H1 (cell line): ENCODE data around the gene CRACDL. TPM values are rescaled to one million over a fixed set of nuclear protein-coding genes. Genes with fewer than 3 reads are reported as not detected.

ENCODE experiments used
- CTCF ChIA-PET: fragments of 300-600 bp; sonication (Branson Sonifier 250); formaldehyde crosslinking; loops from one replicate; lab custom pipeline; 2021; ENCODE audit not compliant: partially characterized antibody; lab: Charles Lee
- POLR2A ChIA-PET: fragments of 300-600 bp; sonication (Branson Sonifier 250); formaldehyde crosslinking; loops from one replicate; lab custom pipeline; 2021; ENCODE audit warnings: inconsistent platforms; ENCODE audit not compliant: partially characterized antibody; lab: Charles Lee
- DNase-seq, 2 experiments: peaks; one replicate each; pipeline versions ENCODE4 v3.0.0 to v3.0.0-alpha.2; 2010 to 2022; ENCODE audit warnings: low spot score in 2 of 2, low read depth in 1 of 2, mixed read lengths in 1 of 2
- FAIRE-seq: peaks from 2 replicates; lab custom pipeline; 2011; peaks lifted over from hg19 to GRCh38; lab: Jason Lieb, UNC
- H2AFZ ChIP-seq: 2 replicates; pipeline ENCODE4 v1.8.1; 2012; ENCODE audit warnings: low read length, inconsistent platforms
- H2AK5ac ChIP-seq: 2 replicates; pipeline ENCODE4 v1.6.1; 2013; ENCODE audit warnings: low read depth, low read length
- H2BK120ac ChIP-seq: replicated peaks from 2 replicates; pipeline ENCODE3; 2013; ENCODE audit warnings: low read depth, low read length, inconsistent platforms
- H2BK12ac ChIP-seq: 2 replicates; pipeline ENCODE4 v1.6.1; 2013; ENCODE audit warnings: low read depth, low read length
- H2BK15ac ChIP-seq: 2 replicates; pipeline ENCODE4 v1.6.1; 2013; ENCODE audit warnings: low read length
- H2BK20ac ChIP-seq: 2 replicates; pipeline ENCODE4 v1.6.1; 2013; ENCODE audit warnings: low read length
- H2BK5ac ChIP-seq: 2 replicates; pipeline ENCODE4 v1.6.1; 2013; ENCODE audit warnings: low read depth, low read length
- H3K14ac ChIP-seq: 2 replicates; pipeline ENCODE4 v1.6.1; 2013; ENCODE audit warnings: inconsistent platforms; ENCODE audit not compliant: insufficient read length
- H3K18ac ChIP-seq: 2 replicates; pipeline ENCODE4 v1.6.1; 2013; ENCODE audit warnings: low read length; ENCODE audit errors: extremely low read depth
- H3K23ac ChIP-seq: 2 replicates; pipeline ENCODE4 v1.6.1; 2013; ENCODE audit warnings: inconsistent platforms; ENCODE audit not compliant: insufficient read length
- H3K23me2 ChIP-seq: 2 replicates; pipeline ENCODE4 v1.6.1; 2013; ENCODE audit warnings: low read depth, low read length
- H3K27ac ChIP-seq: 2 replicates; pipeline ENCODE4 v1.6.1; 2011; ENCODE audit warnings: low read depth, low read length, inconsistent platforms
- H3K27me3 ChIP-seq, 4 experiments: replicated peaks in 1 of 4; 1 replicate in 1 of 4; 2 replicates in 3 of 4; pipeline versions ENCODE4 v1.6.1 to v1.8.1; 2011 to 2013; ENCODE audit warnings: low read length in 3 of 4, mild to moderate bottlenecking in 3 of 4, inconsistent platforms in 2 of 4, mixed read lengths in 2 of 4, moderate library complexity in 1 of 4; ENCODE audit not compliant: control insufficient read depth in 3 of 4, insufficient read depth in 3 of 4; ENCODE audit errors: extremely low read depth in 1 of 4
- H3K36me3 ChIP-seq, 4 experiments: 2 replicates each; pipeline versions ENCODE4 v1.6.1 to v1.8.1; 2011 to 2013; ENCODE audit warnings: mild to moderate bottlenecking in 4 of 4, low read length in 3 of 4, moderate library complexity in 2 of 4, control low read depth in 1 of 4, inconsistent platforms in 1 of 4; ENCODE audit not compliant: insufficient read depth in 4 of 4, control insufficient read depth in 2 of 4
- H3K4ac ChIP-seq: replicated peaks from 2 replicates; pipeline ENCODE3; 2013; ENCODE audit warnings: low read length, low read depth, mixed read lengths, inconsistent platforms; ENCODE audit not compliant: insufficient read length
- H3K4me1 ChIP-seq, 4 experiments: replicated peaks in 1 of 4; 1 replicate in 1 of 4; 2 replicates in 3 of 4; pipeline versions ENCODE4 v1.6.1 to v1.8.1; 2011 to 2013; ENCODE audit warnings: low read length in 3 of 4, inconsistent platforms in 2 of 4, mixed read lengths in 1 of 4; ENCODE audit not compliant: insufficient read depth in 4 of 4, control insufficient read depth in 3 of 4
- H3K4me2 ChIP-seq, 2 experiments: 2 replicates each; pipeline versions ENCODE4 v1.6.1 to v1.8.1; 2011 to 2013; ENCODE audit warnings: low read depth in 2 of 2, low read length in 2 of 2, control low read depth in 1 of 2, inconsistent platforms in 1 of 2, mild to moderate bottlenecking in 1 of 2; ENCODE audit not compliant: insufficient read depth in 1 of 2
- H3K4me3 ChIP-seq, 4 experiments: fragments of 200-600, 300-600 bp in 1 of 4; sonication (generic), shearing (Covaris generic), sonication (Bioruptor Twin) in 1 of 4; 2 replicates each; pipeline versions ENCODE4 v1.5.1 to v1.8.1; 2011 to 2016; ENCODE audit warnings: low read length in 4 of 4, low read depth in 3 of 4, control low read depth in 2 of 4, inconsistent platforms in 2 of 4, mild to moderate bottlenecking in 2 of 4, mixed read lengths in 1 of 4, moderate library complexity in 1 of 4; ENCODE audit not compliant: insufficient read depth in 2 of 4; ENCODE audit errors: extremely low read depth in 1 of 4
- H3K56ac ChIP-seq: replicated peaks from 2 replicates; pipeline ENCODE3; 2013; ENCODE audit warnings: low read depth, mild to moderate bottlenecking, mixed read lengths, low read length, inconsistent platforms; ENCODE audit not compliant: insufficient read length
- H3K79me1 ChIP-seq: 2 replicates; pipeline ENCODE4 v1.6.1; 2013; ENCODE audit warnings: low read depth, low read length, control low read depth
- H3K79me2 ChIP-seq, 2 experiments: 2 replicates each; pipeline versions ENCODE4 v1.6.1 to v1.8.1; 2012 to 2013; ENCODE audit warnings: low read length in 2 of 2, mild to moderate bottlenecking in 2 of 2, inconsistent platforms in 1 of 2; ENCODE audit not compliant: insufficient read depth in 2 of 2, control insufficient read depth in 1 of 2
- H3K9ac ChIP-seq, 4 experiments: replicated peaks in 1 of 4; 1 replicate in 1 of 4; 2 replicates in 3 of 4; pipeline versions ENCODE4 v1.6.1 to v1.8.1; 2011 to 2013; ENCODE audit warnings: low read depth in 3 of 4, low read length in 3 of 4, control low read depth in 2 of 4, mild to moderate bottlenecking in 2 of 4, moderate library complexity in 2 of 4, inconsistent platforms in 1 of 4; ENCODE audit errors: extremely low read depth in 1 of 4
- H3K9me3 ChIP-seq, 2 experiments: 2 replicates each; pipeline versions ENCODE4 v1.6.1 to v1.8.1; 2012 to 2013; ENCODE audit warnings: mild to moderate bottlenecking in 2 of 2, moderate library complexity in 2 of 2, control low read depth in 1 of 2, inconsistent platforms in 1 of 2, low read depth in 1 of 2, low read length in 1 of 2, mixed read lengths in 1 of 2; ENCODE audit not compliant: insufficient read depth in 2 of 2
- H4K20me1 ChIP-seq, 2 experiments: replicated peaks in 1 of 2; 2 replicates each; pipeline versions ENCODE3 to v1.8.1; 2011 to 2013; ENCODE audit warnings: inconsistent platforms in 2 of 2, low read length in 2 of 2, mild to moderate bottlenecking in 1 of 2; ENCODE audit not compliant: insufficient read depth in 2 of 2, control insufficient read depth in 1 of 2
- H4K5ac ChIP-seq: 2 replicates; pipeline ENCODE4 v1.6.1; 2013; ENCODE audit warnings: low read length, low read depth, mixed read lengths, inconsistent platforms; ENCODE audit not compliant: insufficient read length
- H4K8ac ChIP-seq: 2 replicates; pipeline ENCODE4 v1.8.0; 2013; ENCODE audit warnings: mild to moderate bottlenecking, moderate library complexity, low read length, inconsistent platforms; ENCODE audit not compliant: insufficient read depth; ENCODE audit errors: extremely low read depth
- H4K91ac ChIP-seq: replicated peaks from 2 replicates; pipeline ENCODE3; 2013; ENCODE audit warnings: low read length, mixed read lengths, inconsistent platforms; ENCODE audit not compliant: insufficient read length
- SIRT6 ChIP-seq: IDR thresholded peaks from one replicate; pipeline ENCODE4 v1.7.1; 2012; ENCODE audit warnings: low read length, inconsistent platforms
- TBP ChIP-seq: IDR thresholded peaks from 2 replicates; pipeline ENCODE4 v1.6.1; 2011; ENCODE audit warnings: low read depth, low read length, improper control_type of control experiment
- WGBS, 2 experiments: shearing (Covaris generic) in 1 of 2; methylation state at CpG; one replicate each; pipeline versions ENCODE4 v1.1.6 to v1.1.7; 2013 to 2015; ENCODE audit warnings: low lambda C conversion rate in 2 of 2, mixed read lengths in 2 of 2, inconsistent platforms in 1 of 2, low coverage in 1 of 2, missing lambda C conversion rate in 1 of 2; ENCODE audit not compliant: insufficient replicate concordance in 2 of 2, insufficient coverage in 1 of 2, insufficient read length in 1 of 2; ENCODE audit errors: extremely low coverage in 1 of 2, missing lambda C conversion rate in 1 of 2; 5-methylcytosine and 5-hydroxymethylcytosine counted together
- polyA plus RNA-seq, 7 experiments: library from polyadenylated mRNA; depleted of rRNA in 3 of 7; stranded (reverse) in 5 of 7; unstranded in 2 of 7; fragments of >200 nt in 5 of 7; fragments of 200-250 nt in 2 of 7; gene quantifications; 1 replicate in 5 of 7; 2 replicates in 1 of 7; 4 replicates in 1 of 7; pipeline versions ENCODE4 v1.2.1 to v1.2.3, GENCODE V29; 2011 to 2013; ENCODE audit warnings: missing spikeins in 2 of 7, mixed read lengths in 2 of 7
- total RNA-seq: library from RNA; stranded (reverse); fragmentation: NEBNext Ultra II Directional; extraction: Animal tissue kit (Norgen Biotek cat#: 25700); gene quantifications from 2 replicates; pipeline ENCODE4 v1.2.1, GENCODE V29; 2021

The CRACDL gene
- total and polyA plus RNA-seq, 2 of the 8 experiments (the other 6 are each of a cell fraction or from before 2014, with no cell fraction given), result 0.07 to 0.38 TPM

DNA sequence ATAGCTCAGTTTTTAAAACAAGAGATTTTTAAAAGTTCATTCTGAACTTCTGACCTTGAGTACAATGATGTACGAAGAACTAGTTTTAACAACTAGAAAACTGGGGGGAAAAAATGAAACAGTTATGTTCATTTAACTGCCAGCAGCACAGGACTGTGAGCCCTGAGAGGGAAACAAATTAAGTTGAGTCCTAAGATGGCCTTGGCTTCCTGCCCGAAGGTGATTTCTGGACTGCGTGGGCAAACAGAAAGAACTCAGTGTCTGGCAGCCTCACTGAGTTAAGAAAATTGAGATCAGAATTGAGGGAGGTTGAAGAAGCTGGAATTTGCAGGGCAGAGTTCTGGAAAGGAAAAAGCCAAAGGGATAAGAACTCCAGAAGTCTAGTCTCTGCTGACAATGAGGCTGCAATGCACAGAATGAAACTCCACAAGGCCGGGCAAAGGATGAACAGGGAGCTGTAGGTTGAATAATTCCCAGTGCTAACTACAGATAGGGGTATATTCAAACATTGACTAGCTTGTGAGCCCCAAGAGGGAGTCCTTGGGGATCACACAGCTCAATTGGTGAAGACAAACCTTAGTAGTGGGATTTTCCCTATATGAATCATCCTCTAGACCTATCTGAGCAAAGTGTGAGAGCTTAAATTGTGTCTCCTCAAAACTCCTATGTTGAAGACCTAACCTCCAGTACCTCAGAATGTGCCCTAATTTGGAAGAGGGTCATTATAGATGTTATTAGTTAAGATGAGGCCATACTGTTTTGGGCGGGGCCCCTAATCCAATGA, 13.1 kb upstream of the CRACDL start:
- POLR2A ChIA-PET, result no interaction called here
- no peak overlapping the region for H3K9ac ChIP-seq
- no peak overlapping the region for H3K23ac ChIP-seq
- no peak overlapping the region for H3K4ac ChIP-seq
- no peak overlapping the region for H3K18ac ChIP-seq
- H2BK20ac ChIP-seq, result no peak overlapping the region
- DNase-seq (no peak), FAIRE-seq (no peak)
- no peak overlapping the region for H4K91ac ChIP-seq
- H2BK120ac ChIP-seq, result no peak overlapping the region
- H3K27me3 ChIP-seq, result no peaks in the 10 kb centered on the region; a peak in 1 of 7 replicates
- no peak overlapping the region for H3K56ac ChIP-seq
- no peak overlapping the region for H3K4me3 ChIP-seq
- no peak for TF ChIP-seq SIRT6
- TF ChIP-seq TBP, result no peak
- H3K4me2 ChIP-seq, result no peak overlapping the region
- no peaks in the 10 kb centered on the region for H3K79me1 ChIP-seq
- H3K14ac ChIP-seq, result no peak overlapping the region
- no peak overlapping the region for H2AK5ac ChIP-seq
- H3K9me3 ChIP-seq, result no peaks in the 10 kb centered on the region
- no peaks in the 10 kb centered on the region for H3K23me2 ChIP-seq
- no peak overlapping the region for H2BK5ac ChIP-seq
- H2BK12ac ChIP-seq, result no peak overlapping the region
- H4K8ac ChIP-seq, result no peak overlapping the region
- no peaks in the 10 kb centered on the region for H3K4me1 ChIP-seq
- no peaks in the 10 kb centered on the region for H3K79me2 ChIP-seq
- CTCF ChIA-PET, result interaction anchor here (0.6 to 2.6 kb wide), 3 partner anchors 22 to 337 kb away, joined by 3 to 6 read pairs (median 4); no protein-coding TSS in a partner anchor
- H3K36me3 ChIP-seq, result no peaks in the 10 kb centered on the region
- H2BK15ac ChIP-seq, result no peak overlapping the region
- H4K5ac ChIP-seq, result no peak overlapping the region
- no peak overlapping the region for H3K27ac ChIP-seq
- 74% methylated on average over 5 of the region's 5 CpGs; no CpG with 5 or more reads in 1 of the 2 experiments for WGBS, 2 experiments
- no peaks in the 10 kb centered on the region for H4K20me1 ChIP-seq
- no peak overlapping the region for H2AFZ ChIP-seq
